H9 (cell line): ENCODE results near the gene RPL35. TPM values are rescaled to one million over a fixed set of nuclear protein-coding genes. Genes with fewer than 3 reads are reported as not detected.

Source experiments
- DNase-seq: peaks from one replicate; pipeline ENCODE4 v3.0.0-alpha.2; 2017
- H2AFZ ChIP-seq: one replicate; pipeline ENCODE4 v1.6.1; 2013; ENCODE audit warnings: mild to moderate bottlenecking, low read length, control low read depth, moderate library complexity
- H2AK5ac ChIP-seq: 2 replicates; pipeline ENCODE4 v1.6.1; 2013; ENCODE audit warnings: low read length, control low read depth, mixed read lengths; ENCODE audit not compliant: insufficient read length
- H2BK120ac ChIP-seq: one replicate; pipeline ENCODE4 v1.6.1; 2013; ENCODE audit warnings: low read depth, mild to moderate bottlenecking, low read length, control low read depth, inconsistent platforms; ENCODE audit not compliant: poor library complexity, severe bottlenecking
- H2BK12ac ChIP-seq: 2 replicates; pipeline ENCODE4 v1.6.1; 2013; ENCODE audit warnings: low read length, control low read depth, mixed read lengths, low read depth; ENCODE audit not compliant: insufficient read length
- H2BK15ac ChIP-seq: 2 replicates; pipeline ENCODE4 v1.6.1; 2013; ENCODE audit warnings: low read depth, low read length, control low read depth
- H2BK20ac ChIP-seq: one replicate; pipeline ENCODE4 v1.6.1; 2013; ENCODE audit warnings: low read depth, mild to moderate bottlenecking, low read length, control low read depth, inconsistent platforms; ENCODE audit not compliant: poor library complexity, severe bottlenecking
- H2BK5ac ChIP-seq: 2 replicates; pipeline ENCODE4 v1.6.1; 2013; ENCODE audit warnings: low read length, control low read depth, mixed read lengths; ENCODE audit not compliant: insufficient read length
- H3K14ac ChIP-seq: 2 replicates; pipeline ENCODE4 v1.6.1; 2013; ENCODE audit warnings: low read length, control low read depth; ENCODE audit not compliant: insufficient read depth
- H3K18ac ChIP-seq: 2 replicates; pipeline ENCODE4 v1.6.1; 2013; ENCODE audit warnings: low read depth, mild to moderate bottlenecking, mixed read lengths, low read length, control low read depth; ENCODE audit not compliant: insufficient read length
- H3K23ac ChIP-seq: 2 replicates; pipeline ENCODE4 v1.6.1; 2013; ENCODE audit warnings: low read length, control low read depth, mixed read lengths, low read depth; ENCODE audit not compliant: insufficient read length
- H3K23me2 ChIP-seq: 2 replicates; pipeline ENCODE4 v1.6.1; 2013; ENCODE audit warnings: low read depth, mild to moderate bottlenecking, mixed read lengths, low read length, control low read depth; ENCODE audit not compliant: insufficient read length, poor library complexity, severe bottlenecking
- H3K27ac ChIP-seq: 2 replicates; pipeline ENCODE4 v1.5.1; 2013; ENCODE audit warnings: low read length, control low read depth, mixed read lengths, low read depth; ENCODE audit not compliant: insufficient read length
- H3K27me3 ChIP-seq: 2 replicates; pipeline ENCODE4 v1.6.1; 2013; ENCODE audit warnings: low read length, control low read depth, inconsistent platforms; ENCODE audit not compliant: insufficient read depth
- H3K4ac ChIP-seq: 2 replicates; pipeline ENCODE4 v1.6.1; 2013; ENCODE audit warnings: low read depth, mild to moderate bottlenecking, control low read depth, inconsistent platforms, low read length, moderate library complexity
- H3K4me1 ChIP-seq: 2 replicates; pipeline ENCODE4 v1.6.1; 2013; ENCODE audit warnings: low read length, control low read depth, inconsistent platforms; ENCODE audit not compliant: insufficient read depth
- H3K4me2 ChIP-seq: 2 replicates; pipeline ENCODE4 v1.6.1; 2013; ENCODE audit warnings: low read length, control low read depth, mixed read lengths; ENCODE audit not compliant: insufficient read length, insufficient read depth
- H3K56ac ChIP-seq: 2 replicates; pipeline ENCODE4 v1.6.1; 2013; ENCODE audit warnings: low read depth, mild to moderate bottlenecking, mixed read lengths, low read length, control low read depth; ENCODE audit not compliant: insufficient read length
- H3K79me1 ChIP-seq: 2 replicates; pipeline ENCODE4 v1.6.1; 2013; ENCODE audit warnings: low read depth, mild to moderate bottlenecking, moderate library complexity, low read length, control low read depth, inconsistent platforms; ENCODE audit not compliant: insufficient read depth, poor library complexity, severe bottlenecking
- H3K79me2 ChIP-seq: 2 replicates; pipeline ENCODE4 v1.6.1; 2013; ENCODE audit warnings: low read length, control low read depth, inconsistent platforms; ENCODE audit not compliant: insufficient read depth
- H3K9ac ChIP-seq: 2 replicates; pipeline ENCODE4 v1.6.1; 2013; ENCODE audit warnings: low read length, control low read depth, mixed read lengths; ENCODE audit not compliant: insufficient read length; ENCODE audit errors: extremely low read depth
- H3K9me3 ChIP-seq: one replicate; pipeline ENCODE4 v1.6.1; 2013; ENCODE audit warnings: low read depth, low read length, inconsistent platforms; ENCODE audit not compliant: control insufficient read depth
- H3T11ph ChIP-seq: one replicate; pipeline ENCODE4 v1.6.1; 2013; ENCODE audit warnings: mild to moderate bottlenecking, low read length, control low read depth, inconsistent platforms
- H4K20me1 ChIP-seq: one replicate; pipeline ENCODE4 v1.6.1; 2013; ENCODE audit not compliant: control insufficient read depth, insufficient read length, insufficient read depth
- H4K5ac ChIP-seq: 2 replicates; pipeline ENCODE4 v1.6.1; 2013; ENCODE audit warnings: low read depth, mild to moderate bottlenecking, mixed read lengths, low read length, control low read depth; ENCODE audit not compliant: insufficient read length
- H4K8ac ChIP-seq: replicated peaks from 2 replicates; pipeline ENCODE4 v1.6.1; 2013; ENCODE audit warnings: low read length, control low read depth, mixed read lengths, low read depth; ENCODE audit not compliant: insufficient read length
- H4K91ac ChIP-seq: 2 replicates; pipeline ENCODE4 v1.6.1; 2013; ENCODE audit warnings: low read depth, mild to moderate bottlenecking, moderate library complexity, mixed read lengths, low read length, control low read depth; ENCODE audit not compliant: insufficient read length
- H3K27ac Mint-ChIP-seq, 3 experiments: 2 replicates in 2 of 3; 3 replicates in 1 of 3; pipeline ENCODE4 v1.8.0; 2020 to 2021; ENCODE audit warnings: mixed read lengths in 3 of 3, mild to moderate bottlenecking in 1 of 3, moderate library complexity in 1 of 3
- H3K27me3 Mint-ChIP-seq: 2 replicates; pipeline ENCODE4 v1.8.0; 2021; ENCODE audit warnings: low read depth, mild to moderate bottlenecking, moderate library complexity, mixed read lengths
- H3K36me3 Mint-ChIP-seq, 3 experiments: 2 replicates in 2 of 3; 3 replicates in 1 of 3; pipeline ENCODE4 v1.8.0; 2020 to 2021; ENCODE audit warnings: low read depth in 3 of 3, mixed read lengths in 3 of 3; ENCODE audit not compliant: insufficient read depth in 1 of 3
- H3K4me1 Mint-ChIP-seq, 2 experiments: 2 replicates each; pipeline ENCODE4 v1.8.0; 2020; ENCODE audit warnings: mixed read lengths in 2 of 2
- H3K4me3 Mint-ChIP-seq, 2 experiments: 2 replicates in 1 of 2; 3 replicates in 1 of 2; pipeline ENCODE4 v1.8.0; 2020 to 2021; ENCODE audit warnings: mild to moderate bottlenecking in 2 of 2, mixed read lengths in 2 of 2, moderate library complexity in 1 of 2
- H3K9me3 Mint-ChIP-seq, 2 experiments: 2 replicates in 1 of 2; 3 replicates in 1 of 2; pipeline ENCODE4 v1.8.0; 2020; ENCODE audit warnings: mild to moderate bottlenecking in 2 of 2, mixed read lengths in 2 of 2, moderate library complexity in 1 of 2
- CTCF ChIP-seq: fragments of 200-600 bp; sonication (generic); conservative IDR thresholded peaks from 3 replicates; pipeline ENCODE4 v1.8.0; 2021; ENCODE audit warnings: antibody characterized with exemption, mild to moderate bottlenecking
- WGBS: extraction: QIAGEN DNeasy Blood & Tissue Kit; methylation state at CpG from one replicate; pipeline ENCODE4 v1.1.7; 2013; ENCODE audit warnings: missing lambda C conversion rate, low lambda C conversion rate, mixed read lengths; ENCODE audit not compliant: insufficient read length; ENCODE audit errors: extremely low coverage; 5-methylcytosine and 5-hydroxymethylcytosine counted together
- total RNA-seq: library from RNA; stranded (reverse); gene quantifications from 2 replicates; pipeline ENCODE4 v1.2.1, GENCODE V29; 2021

The RPL35 gene
- total RNA-seq, 1 experiment from 2014 or later = 1,840 TPM

GRCh38 chr9:124843456-124844034, 18.2 kb downstream of the RPL35 start:
- no peaks in the 10 kb centered on the region for H3K79me2 ChIP-seq

More at GRCh38 chr9:124843456-124844034, 18.2 kb downstream of the RPL35 start:
- no peak overlapping the region; a peak in 1 of 7 replicates for H3K27ac Mint-ChIP-seq
- Histone ChIP-seq H2BK15ac (no peak overlapping the region), H4K5ac (no peak overlapping the region), H3K9me3 (no peaks in the 10 kb centered on the region), H2BK12ac (no peak overlapping the region), H3K23ac (no peak overlapping the region), H3K4ac (no peak overlapping the region), H3T11ph (no peak overlapping the region), H2BK120ac (no peak overlapping the region), H3K23me2 (no peaks in the 10 kb centered on the region), H2AK5ac (no peak overlapping the region), H3K27me3 (no peaks in the 10 kb centered on the region), H4K91ac (no peak overlapping the region), H4K20me1 (no peaks in the 10 kb centered on the region), H2BK20ac (no peak overlapping the region), H4K8ac (no peak overlapping the region), H3K9ac (no peak overlapping the region), H3K4me1 (no peaks in the 10 kb centered on the region), H2AFZ (no peak overlapping the region), H3K18ac (no peak overlapping the region), H3K14ac (no peak overlapping the region), H3K56ac (no peak overlapping the region), H3K4me2 (no peak overlapping the region), H3K27ac (no peak overlapping the region), H2BK5ac (no peak overlapping the region), H3K79me1 (no peaks in the 10 kb centered on the region)
- no peak for TF ChIP-seq CTCF
- H3K9me3 Mint-ChIP-seq = no peaks in the 10 kb centered on the region
- H3K36me3 Mint-ChIP-seq = no peaks in the 10 kb centered on the region; a peak in 1 of 7 replicates
- WGBS = no CpG with 5 or more reads among the region's 11 CpGs
- no peak overlapping the region for H3K4me3 Mint-ChIP-seq
- DNase-seq = no peak
- no peaks in the 10 kb centered on the region for H3K27me3 Mint-ChIP-seq
- H3K4me1 Mint-ChIP-seq = peaks cover 0 to 15% of the 10 kb centered on the region in 2 experiments; a peak in 2 of 4 replicates
